Fibroblast of pulmonary artery (primary cell): ENCODE data around the gene PARL.
"Not testable (repeated sequence)": the region's sequence is repeated elsewhere in the genome, so short reads cannot be mapped to it uniquely, and the experiment has no call there.

Source experiments
- DNase-seq: peaks from one replicate; pipeline ENCODE4 v3.0.0-alpha.2; 2010; ENCODE audit warnings: low read depth
- H3K4me3 ChIP-seq: replicated peaks from 2 replicates; pipeline ENCODE4 v1.5.1; 2011; ENCODE audit warnings: low read depth, mild to moderate bottlenecking, control low read depth, low read length, moderate library complexity
- CTCF ChIP-seq: IDR thresholded peaks from 2 replicates; pipeline ENCODE4 v1.5.1; 2011; ENCODE audit warnings: mild to moderate bottlenecking, control low read depth, low read length, inconsistent platforms; ENCODE audit errors: missing control alignments

Gene PARL

GRCh38 chr3:183797996-183798395 is 86.7 kb downstream of the PARL start:
- H3K4me3 ChIP-seq: no peak overlapping the region
- no peak for DNase-seq
- no peak for TF ChIP-seq CTCF

- TF ChIP-seq CTCF: no peak
- no peak overlapping the region for H3K4me3 ChIP-seq
- DNase-seq: no peak
Measured at GRCh38 chr3:183796372-183796771, 88.3 kb downstream of the PARL start.

GRCh38 chr3:183794452-183794851 is 90.2 kb downstream of the PARL start:
- no peak for DNase-seq
- no peak for TF ChIP-seq CTCF
- no peak overlapping the region for H3K4me3 ChIP-seq

GRCh38 chr3:183792976-183793375 is 91.7 kb downstream of the PARL start:
- no peak for DNase-seq
- TF ChIP-seq CTCF: no peak
- no peak overlapping the region for H3K4me3 ChIP-seq

GRCh38 chr3:183790700-183791099 is 94.0 kb downstream of the PARL start:
- no peak for DNase-seq
- no peak for TF ChIP-seq CTCF
- no peak overlapping the region for H3K4me3 ChIP-seq

GRCh38 chr3:183789826-183790225 is 94.9 kb downstream of the PARL start:
- TF ChIP-seq CTCF: no peak
- H3K4me3 ChIP-seq: no peak overlapping the region
- no peak for DNase-seq

GRCh38 chr3:183784503-183784902 is 100.2 kb downstream of the PARL start:
- not testable (repeated sequence) for DNase-seq, H3K4me3 ChIP-seq
